TTC549 (cell line): ENCODE data around the gene HEATR1.
"Not testable (repeated sequence)": the region's sequence is repeated elsewhere in the genome, so short reads cannot be mapped to it uniquely, and the experiment has no call there.

Experiments
- FAIRE-seq: peaks from 2 replicates; lab custom pipeline; 2012; peaks lifted over from hg19 to GRCh38; lab: Jason Lieb, UNC

Gene HEATR1

GRCh38 chr1:236603991-236604904 is at the start of gene HEATR1:
Gene HEATR1, minus strand, starts transcription at chr1:236604516. Its CDS starts 421 bp downstream, at chr1:236604095.
- peak; percentile 99 for FAIRE-seq

- FAIRE-seq: no peak
Measured at GRCh38 chr1:236645016-236645680, 40.8 kb upstream of the HEATR1 start.

- no peak for FAIRE-seq
Measured at GRCh38 chr1:236642763-236643162, 38.4 kb upstream of the HEATR1 start.

GRCh38 chr1:236639686-236640085 is 35.4 kb upstream of the HEATR1 start:
- FAIRE-seq: no peak

- no peak for FAIRE-seq
Measured at GRCh38 chr1:236638945-236639344, 34.6 kb upstream of the HEATR1 start.

- no peak for FAIRE-seq
Measured at GRCh38 chr1:236636017-236636416, 31.7 kb upstream of the HEATR1 start.

- FAIRE-seq: peak; percentile 38
Measured at GRCh38 chr1:236627727-236628408, 23.6 kb upstream of the HEATR1 start.

GRCh38 chr1:236623371-236624166 is 19.3 kb upstream of the HEATR1 start:
- FAIRE-seq: no peak

- no peak for FAIRE-seq
Measured at GRCh38 chr1:236622407-236622806, 18.1 kb upstream of the HEATR1 start.

GRCh38 chr1:236619398-236619797 is 15.1 kb upstream of the HEATR1 start:
- FAIRE-seq: no peak

- no peak for FAIRE-seq
Measured at GRCh38 chr1:236618507-236618906, 14.2 kb upstream of the HEATR1 start.

GRCh38 chr1:236615399-236616148 is 11.3 kb upstream of the HEATR1 start:
- no peak for FAIRE-seq

- FAIRE-seq: no peak
Measured at GRCh38 chr1:236612349-236612748, 8.0 kb upstream of the HEATR1 start.

- FAIRE-seq: peak; percentile 98
Measured at GRCh38 chr1:236608930-236609726, 4.8 kb upstream of the HEATR1 start.

- not testable (repeated sequence) for FAIRE-seq
Measured at GRCh38 chr1:236607597-236607996, 3.3 kb upstream of the HEATR1 start.

- FAIRE-seq: no peak
Measured at GRCh38 chr1:236604905-236605806, 840 bp upstream of the HEATR1 start.

- FAIRE-seq: no peak
Measured at GRCh38 chr1:236602171-236602570, 2.1 kb downstream of the HEATR1 start.

GRCh38 chr1:236590553-236591150 is 13.7 kb downstream of the HEATR1 start:
- no peak for FAIRE-seq

- no peak for FAIRE-seq
Measured at GRCh38 chr1:236589531-236589930, 14.8 kb downstream of the HEATR1 start.
